ENCODE data around the gene ADRA2B.
"Not testable (repeated sequence)": the region's sequence is repeated elsewhere in the genome, so short reads cannot be mapped to it uniquely, and the experiment has no call there.

The ADRA2B gene

GRCh38 chr2:96071087-96071976, 45.0 kb downstream of the ADRA2B start:
- DNase-seq (ENCODE audit: low spot score): not testable (repeated sequence)
- peak; percentile 92 for FAIRE-seq

- DNase-seq (ENCODE audit: low spot score); FAIRE-seq: not testable (repeated sequence)
These were observed 46.0 kb downstream of the ADRA2B start for GRCh38 chr2:96070351-96070750.

DNA sequence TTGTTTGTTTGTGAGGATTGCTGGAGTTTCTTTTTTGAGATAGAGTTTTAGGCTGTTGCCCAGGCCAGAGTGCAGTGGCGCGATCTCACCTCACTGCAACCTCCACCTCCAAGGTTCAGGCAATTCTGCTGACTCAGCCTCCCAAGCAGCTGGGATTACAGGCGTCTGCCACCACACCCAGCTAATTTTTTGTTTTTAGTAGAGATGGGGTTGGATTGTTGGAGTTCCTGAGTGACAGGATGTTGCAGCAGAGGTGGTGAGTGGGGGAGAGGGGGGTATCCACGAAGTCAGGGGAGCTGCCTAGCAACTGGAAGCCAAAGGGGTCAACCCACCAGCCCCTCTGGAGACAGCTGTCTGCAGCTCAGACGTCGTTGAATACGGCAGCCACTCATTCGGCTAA, 46.5 kb downstream of the ADRA2B start:
- FAIRE-seq; DNase-seq (ENCODE audit: low spot score): not testable (repeated sequence)

DNA sequence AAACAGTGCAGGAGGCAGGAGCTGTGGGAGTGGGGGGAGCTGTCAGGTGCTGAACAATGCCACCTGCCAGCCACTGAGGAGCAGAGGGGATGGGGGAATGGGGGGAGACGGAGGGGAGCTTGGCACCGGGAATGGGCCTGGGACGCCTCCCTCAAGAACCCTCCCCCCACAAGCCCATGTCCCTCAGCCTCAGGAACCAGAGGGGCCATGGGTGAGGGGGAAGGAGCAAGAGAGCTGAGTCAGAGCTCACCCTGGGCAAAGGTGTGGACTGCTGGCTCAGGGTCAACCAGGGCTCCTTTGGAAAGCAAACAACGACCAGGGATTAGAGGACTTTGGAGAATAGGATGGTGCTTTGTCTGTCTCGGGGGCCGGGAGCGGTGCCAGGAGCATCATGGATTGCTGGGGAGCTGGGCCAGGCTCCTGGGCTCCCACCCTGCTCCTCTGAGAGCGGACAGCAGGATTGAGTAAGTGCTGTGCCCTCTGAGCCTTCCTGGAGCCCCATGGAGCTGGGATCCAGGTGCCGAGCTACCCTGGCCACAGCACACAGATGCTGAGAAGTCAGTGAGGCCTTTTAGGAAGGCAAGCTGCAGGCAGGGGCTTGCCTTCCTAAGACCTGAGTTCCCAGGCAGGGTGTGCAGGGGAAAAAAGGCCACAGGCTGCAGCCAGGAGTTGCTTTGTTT, 48.3 kb downstream of the ADRA2B start:
- DNase-seq (ENCODE audit: low spot score): not testable (repeated sequence)

DNA sequence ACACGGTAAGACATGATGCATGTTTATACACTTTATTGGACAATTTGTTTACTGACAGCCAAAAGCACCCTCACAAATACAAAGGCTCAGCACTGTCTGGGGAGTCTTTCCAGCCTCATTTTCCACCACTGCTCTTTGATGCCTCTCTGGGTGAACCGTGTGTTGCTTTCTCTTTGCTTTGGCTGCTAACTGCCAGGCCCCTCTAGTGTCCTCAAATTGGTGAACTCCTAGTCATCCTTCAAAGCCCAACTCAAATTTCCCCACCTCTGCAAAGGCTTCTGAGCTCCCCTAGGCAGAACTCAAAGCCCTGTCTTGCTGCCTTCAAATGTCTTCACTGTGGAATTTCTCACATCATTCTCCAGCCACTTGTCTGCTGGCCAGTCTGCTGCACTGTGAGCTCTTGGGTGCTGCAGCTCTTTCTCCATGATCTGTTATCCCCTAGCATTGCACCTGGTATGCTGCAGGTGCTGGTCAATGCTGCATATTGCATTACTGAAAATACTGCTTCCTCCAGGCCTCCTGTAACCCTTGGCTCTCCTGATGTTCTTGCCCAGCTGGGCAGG, 49.2 kb downstream of the ADRA2B start:
- DNase-seq (ENCODE audit: low spot score): not testable (repeated sequence)
- FAIRE-seq: peak; percentile 23

More for the DNA sequence above, 48.3 kb downstream of the ADRA2B start:
- FAIRE-seq: peak; percentile 77

DNA sequence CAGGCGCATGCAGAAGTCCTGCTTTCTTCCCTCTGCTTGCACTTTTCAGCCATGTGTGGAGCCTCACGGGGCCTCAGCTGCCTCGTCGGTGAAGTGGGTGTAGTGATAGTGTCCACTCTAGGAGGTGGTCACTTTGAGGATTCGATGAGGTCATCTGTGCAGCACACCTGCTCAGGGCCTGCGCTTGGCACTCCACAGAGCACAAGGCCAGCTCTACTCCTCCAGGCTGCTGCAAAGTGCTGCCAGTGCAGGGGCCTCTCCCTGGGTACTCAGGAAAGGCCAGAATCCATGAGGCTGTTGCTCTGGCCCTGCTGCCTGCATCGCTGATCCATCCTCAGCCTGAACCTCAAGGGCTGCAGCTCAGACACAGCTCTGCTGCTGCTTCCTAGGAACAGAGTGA, 49.9 kb downstream of the ADRA2B start:
- not testable (repeated sequence) for FAIRE-seq; DNase-seq (ENCODE audit: low spot score)

- not testable (repeated sequence) for DNase-seq (ENCODE audit: low spot score); FAIRE-seq
These were observed 50.4 kb downstream of the ADRA2B start for GRCh38 chr2:96065954-96066353.

DNA sequence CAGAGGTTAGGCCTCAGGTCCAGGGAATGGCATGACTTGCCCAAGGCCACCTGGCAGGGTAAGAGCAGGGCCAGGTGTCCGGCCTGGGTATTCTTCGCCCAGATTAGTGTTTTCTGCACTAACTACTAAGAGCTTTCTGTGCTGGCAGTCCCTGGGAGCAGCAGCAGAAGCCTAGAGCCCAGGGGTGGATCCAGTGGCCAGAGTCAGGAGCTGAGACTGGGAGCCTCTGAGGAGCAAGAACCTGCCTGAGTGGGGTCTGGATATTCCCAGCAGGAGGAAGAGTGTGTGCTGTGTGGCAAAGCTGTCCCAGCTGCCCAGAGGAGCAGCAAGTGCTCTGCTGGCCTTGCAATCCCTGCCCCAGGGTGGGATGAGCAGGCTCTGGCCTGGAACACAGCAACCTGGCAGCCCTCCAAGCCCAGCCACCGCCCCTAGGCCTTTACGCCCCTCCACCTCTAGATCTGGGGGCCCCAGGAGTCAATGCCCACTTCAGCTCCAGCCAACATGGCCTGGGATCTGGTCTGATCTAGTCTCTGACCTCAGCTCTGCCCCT, 50.9 kb downstream of the ADRA2B start:
- FAIRE-seq: no peak
- no peak for DNase-seq (ENCODE audit: low spot score)

DNA sequence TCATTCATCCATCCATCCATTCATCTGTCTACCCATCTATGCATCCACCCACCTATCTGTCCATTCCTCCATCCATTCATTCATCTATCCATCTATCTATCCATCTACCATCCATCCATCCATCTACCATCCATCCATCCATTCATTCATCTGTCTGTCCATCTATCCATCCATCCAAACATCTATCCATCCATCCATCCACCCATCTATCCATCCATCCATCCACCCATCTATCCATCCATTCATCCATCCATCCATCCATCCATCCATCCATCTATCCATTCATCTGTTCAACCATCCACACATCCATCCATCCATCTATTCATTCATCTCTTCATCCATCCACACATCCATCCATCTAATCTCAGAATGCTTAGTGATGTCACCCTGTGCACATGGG, 51.6 kb downstream of the ADRA2B start:
- peak; percentile 98 for FAIRE-seq
- DNase-seq (ENCODE audit: low spot score): not testable (repeated sequence)

DNA sequence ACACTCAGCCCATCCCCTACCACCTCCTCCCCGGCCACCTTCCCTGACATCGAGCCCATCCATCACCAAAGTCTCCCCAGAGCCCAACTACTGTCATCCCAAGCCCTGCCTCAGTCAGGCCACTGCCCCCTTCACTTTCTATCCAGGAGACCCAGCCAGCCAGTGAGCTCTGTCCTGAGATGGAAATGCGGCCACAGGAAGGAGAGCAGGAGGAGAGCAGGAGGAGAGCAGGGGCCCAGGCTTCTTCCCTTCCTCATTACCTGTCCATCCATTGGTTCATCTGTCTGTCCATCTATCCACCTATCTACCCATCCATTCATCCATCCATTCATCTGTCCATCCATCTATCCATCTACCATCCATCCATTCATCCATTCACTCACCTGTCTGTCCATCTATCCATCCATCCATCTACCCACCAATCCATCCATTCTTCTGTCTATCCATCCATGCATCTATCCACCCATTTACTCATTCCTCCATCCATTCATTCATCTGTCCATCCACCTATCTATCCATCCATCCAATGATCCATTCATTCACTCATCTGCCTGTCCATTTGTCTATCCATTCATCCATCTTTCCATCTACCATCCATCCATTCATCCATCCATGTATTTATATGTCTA, 52.2 kb downstream of the ADRA2B start:
- not testable (repeated sequence) for DNase-seq (ENCODE audit: low spot score); FAIRE-seq

GRCh38 chr2:96063116-96063899, 53.1 kb downstream of the ADRA2B start:
- DNase-seq (ENCODE audit: low spot score): peak; percentile 58
- FAIRE-seq: peak; percentile 99

Measured in urothelium cell line (cell line).